HG02973 (cell line): ENCODE data around the gene TMEM63A.
"Not testable (repeated sequence)": the region's sequence is repeated elsewhere in the genome, so short reads cannot be mapped to it uniquely, and the experiment has no call there.

Source experiments
- ATAC-seq: cut with Tn5 transposase; IDR thresholded peaks from one replicate; pipeline ENCODE4 v1.9.1; 2021; ENCODE audit warnings: moderate library complexity; ENCODE audit not compliant: unreplicated experiment

Gene TMEM63A

GRCh38 chr1:225806736-225807135 lies 75.4 kb downstream of the TMEM63A start:
- ATAC-seq = not testable (repeated sequence)

- no peak for ATAC-seq
Measured at GRCh38 chr1:225806249-225806648, 75.9 kb downstream of the TMEM63A start.

- ATAC-seq = not testable (repeated sequence)
Measured at GRCh38 chr1:225801146-225801545, 81.0 kb downstream of the TMEM63A start.

- ATAC-seq = not testable (repeated sequence)
Measured at GRCh38 chr1:225796097-225796496, 86.1 kb downstream of the TMEM63A start.
